GM12874 (cell line): ENCODE measurements around the gene CEP44.

Experiments used
- CTCF ChIP-seq: IDR thresholded peaks from 2 replicates; pipeline ENCODE4 v1.5.1; 2011; ENCODE audit warnings: low read depth, mild to moderate bottlenecking, control low read depth, low read length, moderate library complexity; ENCODE audit not compliant: insufficient read depth

CEP44 gene

GRCh38 chr4:174381440-174381800 lies 97.7 kb downstream of the CEP44 start:
- TF ChIP-seq CTCF, result no peak
